Measurements from ENCODE around the gene TMTC1.
"Not testable (repeated sequence)": the region's sequence is repeated elsewhere in the genome, so short reads cannot be mapped to it uniquely, and the experiment has no call there.

Gene TMTC1

GRCh38 chr12:29574500-29574899, 209.2 kb downstream of the TMTC1 start:
- no peak for DNase-seq

DNA sequence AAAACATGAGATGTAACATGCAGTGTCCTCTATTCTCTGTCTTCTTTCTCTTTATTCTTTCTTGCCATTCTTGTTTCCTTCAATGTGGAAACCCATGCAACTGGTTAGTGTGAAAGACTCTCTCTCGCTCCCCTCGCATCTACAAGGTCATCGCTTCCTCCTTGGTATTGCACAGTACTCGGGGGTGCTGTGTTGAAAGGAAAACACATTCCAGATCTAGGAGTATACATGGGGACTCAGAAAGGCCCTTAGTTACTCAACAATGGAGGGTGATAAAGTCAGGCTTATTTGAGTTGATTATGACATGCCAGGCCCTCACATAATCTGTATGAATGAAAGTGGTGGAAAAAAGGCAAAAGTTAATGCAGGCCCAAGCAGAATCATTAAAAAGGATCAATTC, 210.8 kb downstream of the TMTC1 start:
- no peak for DNase-seq

DNA sequence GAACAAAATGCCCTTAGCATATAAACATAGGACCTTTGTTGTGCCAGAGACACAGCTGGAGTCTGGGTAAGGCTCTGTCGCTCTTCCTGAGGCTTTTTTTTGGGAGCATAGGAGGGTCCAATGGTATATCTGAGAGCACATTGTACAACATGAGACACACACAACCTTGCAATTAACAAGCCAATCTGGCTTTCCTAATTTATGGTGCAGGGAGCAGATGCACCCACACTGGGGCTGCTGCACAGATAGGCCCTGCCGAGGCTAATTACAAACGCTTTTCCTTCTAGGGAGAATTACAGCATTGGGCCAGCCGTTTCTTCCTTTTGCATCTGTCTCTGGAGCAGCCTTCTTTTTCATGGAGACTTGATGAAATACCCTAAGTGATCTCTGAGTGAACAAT, 211.3 kb downstream of the TMTC1 start:
- DNase-seq, result no peak

DNA sequence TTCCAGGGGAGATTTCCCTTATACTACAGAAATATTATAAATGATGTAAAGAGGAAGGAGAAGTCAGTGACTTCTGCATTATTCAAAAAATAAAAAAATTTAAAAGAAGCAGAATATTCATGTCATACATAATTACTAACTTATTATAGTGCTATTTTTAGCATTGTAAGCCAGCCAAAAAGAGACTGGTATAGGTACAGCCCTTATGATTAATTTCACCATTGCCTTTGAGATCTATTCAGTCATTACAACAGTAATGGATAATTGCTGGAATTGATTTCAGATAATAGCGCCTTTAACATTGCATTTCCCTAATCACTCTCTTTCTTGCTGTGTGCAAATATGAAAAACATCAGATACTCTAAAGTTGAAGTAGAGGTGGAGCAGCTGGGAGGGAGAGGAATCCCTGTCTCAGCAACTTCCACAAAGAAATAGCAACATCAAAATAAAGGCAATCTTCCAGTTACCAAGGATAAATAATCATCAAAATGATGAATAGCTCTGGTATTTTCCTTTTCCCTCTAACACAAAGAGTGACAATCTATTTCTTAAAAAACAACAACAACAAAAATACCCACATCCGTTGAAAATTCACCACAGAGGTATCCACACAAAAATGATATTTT, 214.5 kb downstream of the TMTC1 start:
- no peak for DNase-seq

- DNase-seq, result no peak
These were observed 217.3 kb downstream of the TMTC1 start for GRCh38 chr12:29566441-29566840.

- DNase-seq, result no peak
These were observed 218.0 kb downstream of the TMTC1 start for GRCh38 chr12:29565727-29566126.

DNA sequence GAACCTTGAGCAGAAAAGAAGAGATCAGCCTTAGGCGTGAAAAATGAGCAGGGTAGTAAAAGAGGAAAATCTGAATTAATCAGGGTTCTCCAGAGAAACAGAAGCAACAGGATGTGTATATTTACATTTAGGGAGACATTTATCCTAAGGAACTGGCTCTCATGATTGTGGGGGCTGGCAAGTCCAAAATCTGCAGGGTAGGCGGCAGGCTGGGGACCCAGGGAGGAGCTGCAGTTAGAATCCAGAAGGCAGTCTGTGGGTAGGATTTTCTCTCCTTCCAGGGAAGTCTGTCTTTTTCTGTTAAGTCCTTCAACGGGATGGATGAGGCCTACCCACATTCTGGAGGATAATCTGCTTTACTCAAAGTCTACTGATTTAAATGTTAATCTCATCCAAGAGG, 218.8 kb downstream of the TMTC1 start:
- no peak for DNase-seq

DNA sequence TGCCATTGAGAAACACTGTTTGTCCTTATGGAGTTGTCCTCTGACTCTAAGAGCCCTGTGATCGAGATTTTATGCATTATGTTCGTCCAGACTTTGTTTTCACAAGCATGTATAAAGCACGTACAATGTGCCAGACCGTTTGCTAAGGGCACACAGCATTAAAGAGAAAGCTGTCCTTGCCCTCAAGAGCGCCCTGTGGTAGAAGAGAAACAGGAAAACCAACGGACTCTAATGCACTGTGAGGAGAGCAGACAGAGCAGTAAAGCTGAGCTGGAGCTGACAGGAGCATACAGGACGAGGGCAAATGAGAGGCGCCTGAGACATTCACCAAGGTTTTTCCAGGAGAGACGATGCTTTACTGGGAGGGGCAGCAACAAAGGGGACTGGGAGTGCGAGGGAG, 220.1 kb downstream of the TMTC1 start:
- no peak for DNase-seq

DNA sequence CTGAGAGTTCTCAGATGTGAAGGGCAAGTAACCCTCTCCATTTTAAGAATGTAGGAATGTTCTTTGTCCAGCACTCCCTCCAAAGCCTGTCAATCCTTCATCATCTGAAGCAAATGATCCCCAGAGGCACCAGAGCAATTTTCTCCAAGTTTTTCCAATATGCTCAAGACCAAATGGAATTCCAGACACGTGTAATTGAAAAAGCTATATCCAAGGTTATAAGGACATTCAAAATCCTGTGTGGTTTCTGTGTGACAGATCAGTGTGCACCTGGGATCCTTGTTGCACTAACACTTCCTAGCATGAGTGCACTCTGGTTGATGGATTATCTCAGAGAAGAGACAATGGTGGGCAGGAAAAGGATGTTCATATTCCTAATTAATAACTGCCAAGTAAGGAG, 220.7 kb downstream of the TMTC1 start:
- no peak for DNase-seq

DNA sequence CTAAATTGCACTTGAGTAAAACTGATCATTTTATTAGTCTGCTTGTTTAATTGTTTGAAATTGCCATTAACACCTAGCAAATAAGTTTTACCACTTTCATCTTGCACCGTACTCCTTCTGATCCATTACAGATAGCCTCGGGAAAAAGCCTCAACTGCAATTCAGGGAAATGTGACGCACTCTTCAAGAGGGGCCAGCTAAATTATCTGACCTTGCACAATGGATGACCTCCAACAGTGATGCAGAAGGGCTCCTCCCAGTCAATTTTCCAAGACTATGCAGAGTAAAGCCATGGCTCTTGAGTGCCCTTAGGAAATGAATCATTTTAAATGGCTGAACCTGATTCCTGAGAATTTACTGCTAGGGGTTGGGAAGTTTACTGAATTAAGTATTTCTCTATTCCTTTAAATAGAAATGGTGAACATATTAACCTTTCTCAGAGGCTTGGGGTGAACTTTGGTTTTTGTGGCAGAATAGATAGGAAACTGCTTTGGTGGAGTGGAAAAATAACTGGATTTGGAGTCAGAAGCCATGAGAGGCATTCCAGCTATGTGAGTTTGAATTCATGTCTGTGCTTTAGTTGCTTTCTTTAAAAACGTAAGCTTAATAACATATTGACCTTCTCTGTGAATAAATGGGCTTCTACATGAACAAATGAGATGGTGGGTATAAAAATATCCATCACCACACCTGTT, 221.5 kb downstream of the TMTC1 start:
- DNase-seq, result no peak

- DNase-seq, result no peak
These were observed 222.1 kb downstream of the TMTC1 start for GRCh38 chr12:29561664-29562071.

DNA sequence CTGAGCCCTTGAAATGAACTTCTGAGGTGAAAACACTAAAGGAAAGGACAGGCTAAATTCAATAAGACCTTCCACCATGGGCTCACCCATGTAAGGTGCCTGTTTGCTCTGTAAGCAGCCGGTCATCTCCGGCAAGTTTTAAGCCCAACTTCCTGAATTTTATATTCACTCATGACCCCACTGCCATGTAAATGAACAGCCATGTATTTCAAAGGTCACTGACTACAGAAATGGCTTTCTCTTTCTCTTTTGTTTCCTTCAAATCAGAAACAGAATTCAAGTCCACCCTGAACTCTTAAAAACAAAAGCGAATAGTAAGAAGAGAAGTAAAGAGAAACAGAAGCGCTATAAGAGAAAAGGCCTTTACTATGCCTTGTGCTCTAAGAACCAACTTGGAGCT, 224.5 kb downstream of the TMTC1 start:
- DNase-seq, result no peak

DNA sequence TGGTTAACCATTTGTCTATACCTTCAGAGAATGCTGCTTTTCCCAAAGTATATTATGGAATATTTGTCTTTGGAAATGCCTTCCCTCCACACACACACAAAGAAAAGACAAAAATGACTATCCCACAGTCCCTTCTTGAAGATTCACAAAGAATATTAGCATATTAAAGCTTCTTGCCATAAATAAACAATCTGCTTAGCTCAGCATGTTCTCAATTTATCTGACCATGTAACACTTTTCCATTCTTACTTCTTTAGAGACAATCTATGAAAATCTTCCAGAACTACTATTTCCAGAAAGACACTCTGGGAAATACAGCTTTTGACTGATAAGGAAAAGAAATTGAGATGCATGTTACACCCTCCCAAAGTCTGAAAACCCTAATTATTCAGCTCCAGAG, 227.4 kb downstream of the TMTC1 start:
- no peak for DNase-seq

DNA sequence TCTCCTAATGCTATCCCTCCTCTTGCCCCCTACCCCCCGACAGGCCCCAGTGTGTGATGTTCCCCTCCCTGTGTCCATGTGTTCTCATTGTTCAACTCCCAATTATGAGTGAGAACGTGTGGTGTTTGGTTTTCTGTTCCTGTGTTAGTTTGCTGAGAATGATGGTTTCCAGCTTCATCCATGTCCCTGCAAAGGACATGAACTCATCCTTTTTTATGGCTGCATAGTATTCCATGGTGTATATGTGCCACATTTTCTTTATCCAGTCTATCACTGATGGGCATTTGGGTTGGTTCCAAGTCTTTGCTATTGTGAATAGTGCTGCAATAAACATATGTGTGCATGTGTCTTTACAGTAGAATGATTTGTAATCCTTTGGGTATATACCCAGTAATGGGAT, 228.3 kb downstream of the TMTC1 start:
- not testable (repeated sequence) for DNase-seq

DNA sequence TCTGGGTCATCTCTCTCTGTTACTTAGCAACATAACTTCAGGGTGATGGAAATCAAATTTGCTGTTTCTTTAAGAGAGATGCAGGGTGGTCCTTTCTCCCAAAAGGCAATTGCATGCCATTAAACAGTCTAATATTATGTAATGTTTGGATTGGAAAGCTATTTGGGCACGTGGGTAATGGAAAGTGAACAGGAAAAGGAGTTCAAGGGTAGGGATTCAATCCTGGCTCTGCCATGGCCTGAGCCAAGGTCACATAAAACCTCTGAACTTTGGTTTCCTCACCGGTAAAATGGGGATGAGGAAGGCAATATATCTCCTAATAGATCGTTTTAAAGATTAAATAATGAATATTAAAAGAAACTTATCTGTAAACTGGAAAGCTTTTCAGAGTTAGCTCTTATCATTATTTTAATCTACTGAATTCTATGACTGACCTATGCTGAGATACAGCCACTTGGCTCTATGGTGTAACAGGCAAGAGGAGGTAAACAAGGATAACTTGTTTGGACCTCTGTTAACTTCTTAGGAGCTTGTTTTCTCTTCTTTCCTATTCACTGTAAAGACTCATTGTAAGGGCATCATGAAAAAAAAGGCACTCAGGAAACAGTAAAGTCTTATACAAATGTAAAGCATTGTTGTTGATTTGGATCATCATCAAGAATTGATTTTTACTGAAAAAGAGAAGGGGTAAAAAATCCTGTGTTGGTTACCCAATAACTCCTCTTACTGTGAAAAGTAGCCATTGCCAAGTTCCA, 230.6 kb downstream of the TMTC1 start:
- no peak for DNase-seq

GRCh38 chr12:29552324-29552927, 231.3 kb downstream of the TMTC1 start:
- peak in 35 of 51 donors; percentile 1 to 69 (median 24) for DNase-seq

DNA sequence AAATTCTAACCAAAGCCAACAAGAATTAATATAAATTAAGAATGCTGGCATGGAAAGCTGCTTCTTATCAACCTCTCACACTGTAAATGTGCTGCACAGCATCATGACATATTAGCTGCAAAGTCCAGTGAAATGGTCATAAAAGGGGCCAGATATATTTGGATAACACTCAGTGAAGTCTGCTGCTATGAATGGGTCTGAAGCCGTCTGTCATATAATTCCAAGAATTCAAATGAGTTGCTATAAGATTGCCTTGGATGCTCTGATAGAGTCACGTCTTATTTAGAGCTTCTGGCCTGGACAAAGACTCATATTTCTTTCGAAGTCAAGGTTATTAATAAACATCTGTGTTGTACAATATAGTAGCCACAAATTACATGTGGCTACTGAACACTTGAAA, 231.9 kb downstream of the TMTC1 start:
- no peak for DNase-seq

- no peak for DNase-seq
These were observed 235.9 kb downstream of the TMTC1 start for GRCh38 chr12:29547864-29548263.

- no peak for DNase-seq
These were observed 236.6 kb downstream of the TMTC1 start for GRCh38 chr12:29547151-29547632.

DNA sequence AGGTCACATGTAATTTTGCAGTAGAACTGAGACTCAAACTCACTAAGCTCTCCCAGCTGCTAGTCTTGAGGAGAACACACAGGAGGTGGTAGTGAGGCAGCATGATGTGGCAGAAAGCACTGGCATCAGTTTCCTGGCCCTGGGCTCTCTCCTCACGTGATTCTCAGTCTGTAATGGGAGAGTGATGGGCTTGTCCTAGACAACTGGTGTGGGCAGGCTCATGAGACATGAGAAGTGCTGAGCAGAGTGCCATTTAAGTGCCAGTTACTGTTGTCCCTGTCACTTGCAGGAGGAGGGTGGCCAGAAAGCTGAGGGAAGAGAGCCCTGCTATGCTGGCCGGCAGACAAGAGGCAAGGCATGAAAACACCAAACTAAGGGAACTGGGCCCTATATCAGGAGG, 237.7 kb downstream of the TMTC1 start:
- no peak for DNase-seq

DNA sequence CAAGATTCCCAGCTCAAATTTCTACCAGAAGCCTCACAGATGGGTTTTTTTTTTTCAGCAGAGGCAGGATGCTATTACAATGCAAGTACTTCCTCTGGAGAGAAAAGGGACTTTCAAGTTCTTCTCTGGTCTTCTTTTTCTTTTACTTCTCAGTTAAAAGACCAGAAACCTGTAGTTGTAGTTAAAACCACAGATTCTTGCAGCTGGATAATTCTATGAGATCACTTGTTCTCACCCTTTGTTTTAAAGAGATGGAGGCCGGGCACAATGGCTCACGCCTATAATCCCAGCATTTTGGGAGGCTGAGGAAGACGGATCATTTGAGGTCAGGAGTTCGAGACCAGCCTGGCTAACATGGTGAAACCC, 238.7 kb downstream of the TMTC1 start:
- DNase-seq, result no peak

DNA sequence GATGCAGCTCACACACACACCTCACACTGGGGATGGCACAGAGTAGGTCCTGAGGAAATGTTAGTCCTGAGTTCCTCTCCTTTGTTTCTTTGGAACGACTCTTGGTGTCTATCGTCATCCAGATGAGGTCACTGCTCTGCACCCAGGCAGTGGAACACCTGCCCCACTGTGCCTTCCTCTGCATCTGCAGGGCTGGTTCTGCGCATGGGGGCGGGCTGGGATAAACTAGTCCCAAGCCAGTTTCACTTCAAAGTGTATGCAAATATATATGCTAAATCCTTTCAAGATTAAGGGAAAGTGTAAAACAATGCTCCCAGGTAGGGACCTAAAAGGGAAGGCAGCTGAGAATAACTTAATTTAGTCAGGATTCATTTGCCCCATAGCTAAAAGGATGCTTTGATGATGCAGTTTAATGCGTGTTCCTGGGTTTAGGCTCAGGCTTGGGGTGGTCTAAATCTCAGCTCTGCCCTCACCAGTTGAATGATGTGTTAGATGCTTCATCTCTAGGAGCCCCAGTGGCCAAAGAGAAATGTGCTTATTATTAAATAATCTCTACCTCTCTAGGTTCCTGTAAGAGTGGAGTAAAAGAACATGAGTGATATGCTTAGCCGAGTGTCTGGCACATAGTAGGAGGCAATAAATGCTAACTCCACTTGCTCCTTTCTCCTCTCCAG, 239.2 kb downstream of the TMTC1 start:
- no peak for DNase-seq
